Natural killer cell (primary cell): ENCODE results near the gene FOXP1. TPM values are rescaled to one million over a fixed set of nuclear protein-coding genes. Genes with fewer than 3 reads are reported as not detected.

Experiments
- ATAC-seq, 3 donors: fragments of 150-1000 bp in 2 of 3; fragments of 200-7000 bp in 1 of 3; cut with Tn5 transposase; 1 replicate in 1 of 3; 2 replicates in 2 of 3; pipeline ENCODE4 v1.10.0; 2021; ENCODE audit warnings: mild to moderate bottlenecking in 2 of 3, moderate library complexity in 2 of 3
- DNase-seq, 2 donors: peaks; one replicate each; pipeline versions ENCODE4 v3.0.0 to v3.0.0-alpha.2; 2013 to 2021; ENCODE audit warnings: mixed read lengths in 1 of 2
- H3K27ac ChIP-seq: one replicate; pipeline ENCODE4 v1.5.1; 2013; ENCODE audit warnings: mild to moderate bottlenecking, low read length
- H3K27me3 ChIP-seq: one replicate; pipeline ENCODE4 v1.6.1; 2013; ENCODE audit warnings: low read length; ENCODE audit not compliant: control insufficient read depth, insufficient read depth
- H3K36me3 ChIP-seq: one replicate; pipeline ENCODE4 v1.6.1; 2013; ENCODE audit warnings: low read length; ENCODE audit not compliant: control insufficient read depth, insufficient read depth
- H3K4me1 ChIP-seq: one replicate; pipeline ENCODE4 v1.6.1; 2013; ENCODE audit warnings: low read length; ENCODE audit not compliant: control insufficient read depth, insufficient read depth
- H3K4me3 ChIP-seq: one replicate; pipeline ENCODE4 v1.5.1; 2013; ENCODE audit warnings: low read length
- H3K9me3 ChIP-seq: one replicate; pipeline ENCODE4 v1.6.1; 2013; ENCODE audit warnings: low read length; ENCODE audit not compliant: control insufficient read depth, insufficient read depth
- H3K27ac Mint-ChIP-seq, 2 donors: one replicate each; pipeline ENCODE4 v1.8.0; 2022; ENCODE audit warnings: mild to moderate bottlenecking in 2 of 2, mixed read lengths in 2 of 2, moderate library complexity in 1 of 2
- H3K27me3 Mint-ChIP-seq, 2 donors: one replicate each; pipeline ENCODE4 v1.8.0; 2022; ENCODE audit warnings: low read depth in 2 of 2, mixed read lengths in 2 of 2
- H3K36me3 Mint-ChIP-seq: one replicate; pipeline ENCODE4 v1.8.0; 2022; ENCODE audit warnings: mixed read lengths
- H3K4me1 Mint-ChIP-seq, 2 donors: one replicate each; pipeline ENCODE4 v1.8.0; 2022; ENCODE audit warnings: mixed read lengths in 2 of 2
- H3K4me3 Mint-ChIP-seq: one replicate; pipeline ENCODE4 v1.8.0; 2022; ENCODE audit warnings: mild to moderate bottlenecking, moderate library complexity, mixed read lengths
- H3K9me3 Mint-ChIP-seq, 2 donors: one replicate each; pipeline ENCODE4 v1.8.0; 2022; ENCODE audit warnings: mixed read lengths in 2 of 2
- WGBS: methylation state at CpG from one replicate; pipeline ENCODE4 v1.1.7; 2013; ENCODE audit warnings: missing lambda C conversion rate; ENCODE audit not compliant: insufficient coverage; 5-methylcytosine and 5-hydroxymethylcytosine counted together
- intact Hi-C: fragments of 100-400 bp; cut with micrococcal nuclease; formaldehyde crosslinking; loops from one replicate; pipeline ENCODE4 v1.14.2; 2022
- total RNA-seq, 4 donors: library from RNA; stranded (reverse); fragments of 120-200 nt in 1 of 4; gene quantifications; one replicate each; pipeline versions ENCODE4 v1.2.3 to v1.2.4, GENCODE V29; 2013 to 2022
- TF ChIP-seq, protein P1 (sequence below): fragments of 200-600 bp; IDR thresholded peaks from one replicate; pipeline ENCODE4 v1.8.0; 2022; ENCODE audit warnings: antibody characterized with exemption

The FOXP1 gene
- total RNA-seq, 3 donors from 2014 or later (not counting 1 experiment from before 2014, with no cell fraction given) = 166 to 185 (median 166) TPM

GRCh38 chr3:71399478-71399877 is 184.1 kb downstream of the FOXP1 start:
- Mint-ChIP-seq H3K27me3 (no peaks in the 10 kb centered on the region), H3K27ac (no peak overlapping the region), H3K9me3 (no peaks in the 10 kb centered on the region), H3K36me3 (no peaks in the 10 kb centered on the region), H3K4me1 (peaks cover 15 to 26% of the 10 kb centered on the region in 2 donors), H3K4me3 (no peak overlapping the region)
- DNase-seq = no peak
- no peak overlapping the region for H3K4me3 ChIP-seq
- WGBS = 95% methylated on average over 3 of the region's 3 CpGs
- H3K4me1 ChIP-seq = peaks cover 3% of the 10 kb centered on the region
- no peaks in the 10 kb centered on the region for H3K36me3 ChIP-seq
- H3K27ac ChIP-seq = no peak overlapping the region
- ATAC-seq = no peak
- H3K9me3 ChIP-seq = no peaks in the 10 kb centered on the region
- TF ChIP-seq, protein P1, sequence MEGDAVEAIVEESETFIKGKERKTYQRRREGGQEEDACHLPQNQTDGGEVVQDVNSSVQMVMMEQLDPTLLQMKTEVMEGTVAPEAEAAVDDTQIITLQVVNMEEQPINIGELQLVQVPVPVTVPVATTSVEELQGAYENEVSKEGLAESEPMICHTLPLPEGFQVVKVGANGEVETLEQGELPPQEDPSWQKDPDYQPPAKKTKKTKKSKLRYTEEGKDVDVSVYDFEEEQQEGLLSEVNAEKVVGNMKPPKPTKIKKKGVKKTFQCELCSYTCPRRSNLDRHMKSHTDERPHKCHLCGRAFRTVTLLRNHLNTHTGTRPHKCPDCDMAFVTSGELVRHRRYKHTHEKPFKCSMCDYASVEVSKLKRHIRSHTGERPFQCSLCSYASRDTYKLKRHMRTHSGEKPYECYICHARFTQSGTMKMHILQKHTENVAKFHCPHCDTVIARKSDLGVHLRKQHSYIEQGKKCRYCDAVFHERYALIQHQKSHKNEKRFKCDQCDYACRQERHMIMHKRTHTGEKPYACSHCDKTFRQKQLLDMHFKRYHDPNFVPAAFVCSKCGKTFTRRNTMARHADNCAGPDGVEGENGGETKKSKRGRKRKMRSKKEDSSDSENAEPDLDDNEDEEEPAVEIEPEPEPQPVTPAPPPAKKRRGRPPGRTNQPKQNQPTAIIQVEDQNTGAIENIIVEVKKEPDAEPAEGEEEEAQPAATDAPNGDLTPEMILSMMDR = no peak
- no peaks in the 10 kb centered on the region for H3K27me3 ChIP-seq
- intact Hi-C loops = loop anchor here (10.0 kb wide), 1 partner anchor 175 kb away; no protein-coding TSS in a partner anchor

GRCh38 chr3:71398157-71398836 is 185.2 kb downstream of the FOXP1 start:
- H3K27ac ChIP-seq = peak overlapping the region; percentile 5
- Mint-ChIP-seq H3K4me3 (no peak overlapping the region), H3K4me1 (peaks cover 15 to 24% of the 10 kb centered on the region in 2 donors), H3K36me3 (no peaks in the 10 kb centered on the region), H3K9me3 (no peaks in the 10 kb centered on the region), H3K27ac (no peak overlapping the region), H3K27me3 (no peaks in the 10 kb centered on the region)
- ATAC-seq = peak in 1 of 3 donors; percentile 30
- no peaks in the 10 kb centered on the region for H3K9me3 ChIP-seq
- TF ChIP-seq, protein P1 = no peak
- intact Hi-C loops = loop anchor here (10.0 kb wide), 1 partner anchor 173 kb away; no protein-coding TSS in a partner anchor
- WGBS = 51% methylated on average over 3 of the region's 4 CpGs
- H3K27me3 ChIP-seq = no peaks in the 10 kb centered on the region
- peaks cover 3% of the 10 kb centered on the region for H3K4me1 ChIP-seq
- H3K4me3 ChIP-seq = no peak overlapping the region
- peak in 1 of 2 donors; percentile 76 for DNase-seq
- H3K36me3 ChIP-seq = no peaks in the 10 kb centered on the region

DNA sequence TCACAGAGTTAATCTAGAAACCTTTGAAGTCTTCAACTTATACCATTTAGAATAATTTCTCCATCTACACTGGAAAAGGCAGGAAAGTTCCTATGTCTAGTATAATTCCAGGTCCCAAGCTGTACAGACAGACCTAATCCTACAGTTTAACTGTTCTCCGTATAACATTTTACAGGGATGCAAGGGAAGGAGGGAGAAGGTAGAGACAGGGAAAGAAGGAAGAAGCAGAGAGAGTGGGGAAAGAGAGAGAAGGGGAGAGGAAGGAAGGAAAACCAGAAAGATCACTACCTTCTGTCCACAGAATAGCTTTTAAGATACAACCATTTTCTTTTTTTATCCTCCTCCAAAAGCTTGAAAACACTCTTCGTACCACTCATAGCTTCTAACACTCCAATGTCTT is 185.8 kb downstream of the FOXP1 start:
- Mint-ChIP-seq H3K27me3 (no peaks in the 10 kb centered on the region), H3K36me3 (no peaks in the 10 kb centered on the region)
- intact Hi-C loops = loop anchor here (10.0 kb wide), 1 partner anchor 173 kb away; no protein-coding TSS in a partner anchor

More for the DNA sequence above, 185.8 kb downstream of the FOXP1 start:
- H3K4me3 ChIP-seq = no peak overlapping the region
- no peak overlapping the region for H3K4me3 Mint-ChIP-seq
- TF ChIP-seq, protein P1 = no peak
- H3K4me1 Mint-ChIP-seq = peaks cover 15 to 21% of the 10 kb centered on the region in 2 donors
- H3K9me3 ChIP-seq = no peaks in the 10 kb centered on the region
- no peaks in the 10 kb centered on the region for H3K9me3 Mint-ChIP-seq
- H3K4me1 ChIP-seq = peaks cover 3% of the 10 kb centered on the region
- no peak for DNase-seq
- H3K36me3 ChIP-seq = no peaks in the 10 kb centered on the region
- no peak overlapping the region for H3K27ac ChIP-seq
- H3K27me3 ChIP-seq = no peaks in the 10 kb centered on the region
- ATAC-seq = no peak
- WGBS = 50% methylated on average over 1 of the region's 2 CpGs
- H3K27ac Mint-ChIP-seq = no peak overlapping the region
